Measurements from ENCODE around the gene ISLR. TPM values are rescaled to one million over a fixed set of nuclear protein-coding genes. Genes with fewer than 3 reads are reported as not detected.

ISLR gene
- total RNA-seq, 1 donor from 2014 or later: not detected

DNA sequence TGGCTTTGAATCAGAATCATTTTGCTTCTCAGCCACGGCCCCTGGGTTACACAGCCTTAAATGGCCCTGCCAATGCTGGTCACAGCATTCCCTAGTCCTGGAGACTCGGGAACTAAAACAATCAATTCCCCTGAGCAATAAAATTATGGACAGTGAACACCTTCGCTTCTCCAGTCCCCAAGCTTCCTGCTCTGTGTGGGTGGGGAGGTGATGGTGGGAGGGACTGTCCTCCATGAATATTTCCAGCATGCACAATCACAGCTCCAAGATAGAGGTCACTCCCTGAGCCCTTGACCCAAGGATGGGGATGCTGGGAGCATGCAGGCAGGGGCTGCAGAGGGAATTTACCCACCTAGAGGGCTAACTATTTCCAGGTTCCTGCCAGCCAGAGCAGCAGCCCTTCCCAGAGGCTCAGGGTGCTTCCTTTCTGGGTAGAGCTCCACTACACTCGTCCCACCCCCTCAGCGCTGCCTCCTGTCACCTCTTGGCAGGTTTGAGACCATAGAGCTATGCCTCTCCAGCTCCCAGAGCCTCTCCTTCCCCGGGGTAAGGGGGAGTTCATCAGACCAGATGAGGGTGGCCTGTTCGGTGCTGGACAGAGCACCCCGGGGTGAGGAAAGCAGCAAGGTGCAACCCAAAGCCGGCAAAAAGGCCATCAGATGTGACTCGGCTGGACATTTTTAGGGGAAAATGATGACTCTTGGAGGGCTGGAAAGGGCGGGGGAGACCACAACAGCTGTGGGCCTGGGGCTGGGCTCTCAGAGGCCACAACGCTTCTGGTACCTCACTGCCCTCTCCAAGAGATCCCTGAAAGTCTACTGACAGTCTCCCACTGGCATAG lies 48.1 kb downstream of the ISLR start:
- no peak for DNase-seq (ENCODE audit: low read depth)
- TF ChIP-seq, protein P1, sequence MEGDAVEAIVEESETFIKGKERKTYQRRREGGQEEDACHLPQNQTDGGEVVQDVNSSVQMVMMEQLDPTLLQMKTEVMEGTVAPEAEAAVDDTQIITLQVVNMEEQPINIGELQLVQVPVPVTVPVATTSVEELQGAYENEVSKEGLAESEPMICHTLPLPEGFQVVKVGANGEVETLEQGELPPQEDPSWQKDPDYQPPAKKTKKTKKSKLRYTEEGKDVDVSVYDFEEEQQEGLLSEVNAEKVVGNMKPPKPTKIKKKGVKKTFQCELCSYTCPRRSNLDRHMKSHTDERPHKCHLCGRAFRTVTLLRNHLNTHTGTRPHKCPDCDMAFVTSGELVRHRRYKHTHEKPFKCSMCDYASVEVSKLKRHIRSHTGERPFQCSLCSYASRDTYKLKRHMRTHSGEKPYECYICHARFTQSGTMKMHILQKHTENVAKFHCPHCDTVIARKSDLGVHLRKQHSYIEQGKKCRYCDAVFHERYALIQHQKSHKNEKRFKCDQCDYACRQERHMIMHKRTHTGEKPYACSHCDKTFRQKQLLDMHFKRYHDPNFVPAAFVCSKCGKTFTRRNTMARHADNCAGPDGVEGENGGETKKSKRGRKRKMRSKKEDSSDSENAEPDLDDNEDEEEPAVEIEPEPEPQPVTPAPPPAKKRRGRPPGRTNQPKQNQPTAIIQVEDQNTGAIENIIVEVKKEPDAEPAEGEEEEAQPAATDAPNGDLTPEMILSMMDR (conservative IDR thresholded peaks at IDR 0.05; ENCODE audit: low read depth, low read length): no peak
- no peak overlapping the region for H3K4me3 ChIP-seq (ENCODE audit: low read depth, low read length)

DNA sequence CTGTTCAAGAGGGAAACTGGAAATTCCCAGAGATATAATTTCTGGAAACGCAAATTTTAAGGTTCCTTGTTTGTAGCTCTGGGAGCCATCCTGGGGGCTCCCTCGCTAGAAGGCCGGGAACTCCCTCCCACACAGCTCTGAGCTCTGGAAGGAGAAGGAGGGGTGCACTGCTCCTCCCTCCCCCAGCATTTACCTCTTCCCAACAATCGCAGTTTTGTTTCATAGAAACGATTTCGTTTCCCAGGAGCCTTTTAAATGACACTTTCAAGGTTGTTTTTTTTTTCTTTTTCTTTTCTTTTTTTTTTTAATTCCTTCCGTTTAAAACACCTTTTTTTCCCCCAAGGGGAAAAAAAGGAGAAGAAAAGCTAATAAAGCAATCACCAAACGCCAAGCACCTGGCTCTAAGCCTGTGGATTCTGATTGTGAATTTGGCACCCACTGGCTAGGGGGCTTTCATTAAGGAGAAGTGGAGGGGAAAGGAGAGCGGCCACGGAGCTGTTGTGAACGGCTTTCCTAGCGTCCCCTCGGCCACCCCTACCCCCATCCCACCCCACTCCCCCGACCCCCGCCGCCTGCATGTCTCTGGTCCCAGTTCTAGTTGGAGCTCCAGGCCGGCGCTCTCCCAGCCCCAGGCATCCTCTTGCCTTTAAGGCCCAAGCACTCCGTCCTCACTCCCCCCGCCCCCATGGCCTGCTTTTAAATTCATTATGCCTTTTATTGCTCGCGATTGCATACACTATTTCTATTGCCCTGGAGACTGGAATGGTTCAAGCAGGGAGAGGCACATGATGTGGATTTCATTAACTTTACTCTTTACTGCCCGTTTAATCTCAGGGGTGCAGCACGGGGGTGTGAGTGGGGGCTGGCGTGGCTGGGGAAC lies 49.0 kb downstream of the ISLR start:
- DNase-seq (ENCODE audit: low read depth): no peak
- TF ChIP-seq, protein P1 (conservative IDR thresholded peaks at IDR 0.05; ENCODE audit: low read depth, low read length): no peak
- no peak overlapping the region for H3K4me3 ChIP-seq (ENCODE audit: low read depth, low read length)

GRCh38 chr15:74225928-74226327 lies 52.4 kb downstream of the ISLR start:
- H3K4me3 ChIP-seq (ENCODE audit: low read depth, low read length): no peak overlapping the region
- no peak for DNase-seq (ENCODE audit: low read depth)
- TF ChIP-seq, protein P1 (conservative IDR thresholded peaks at IDR 0.05; ENCODE audit: low read depth, low read length): no peak

Other genes starting within 250 kb of the ISLR start
- gene LOXL1, start 247.2 kb upstream of the ISLR start, total RNA-seq: 48.7 and 120 TPM in 2 replicates
- gene STOML1, start 181.4 kb upstream of the ISLR start, total RNA-seq: 13.5 and 26.4 TPM in 2 replicates
- gene PML, start 179.0 kb upstream of the ISLR start, total RNA-seq: 74.8 and 78.9 TPM in 2 replicates
- not detected in 2 replicates for gene GOLGA6A, start 91.2 kb upstream of the ISLR start, total RNA-seq
- not detected in 2 replicates for gene ISLR2, start 43.1 kb upstream of the ISLR start, total RNA-seq
- gene STRA6, start 29.1 kb downstream of the ISLR start, total RNA-seq: 1.9 and 3.9 TPM in 2 replicates
- gene CCDC33, start 62.6 kb downstream of the ISLR start, total RNA-seq: 2.5 TPM in 1 of 2 replicates, not detected in the other
- 0.87 and 2.6 TPM in 2 replicates for gene CYP11A1, start 193.9 kb downstream of the ISLR start, total RNA-seq

Measured in epithelial cell of proximal tubule (primary cell).